Nephron (organoid): ENCODE measurements around the gene PPP1R16B.

Experiments
- H3K27ac Mint-ChIP-seq, 3 experiments: 2 replicates each; pipeline ENCODE4 v1.8.0; 2020; ENCODE audit warnings: mixed read lengths in 3 of 3, mild to moderate bottlenecking in 2 of 3, moderate library complexity in 1 of 3
- H3K27me3 Mint-ChIP-seq: 2 replicates; pipeline ENCODE4 v1.8.0; 2021; ENCODE audit warnings: low read depth, mild to moderate bottlenecking, moderate library complexity, mixed read lengths
- H3K36me3 Mint-ChIP-seq: 2 replicates; pipeline ENCODE4 v1.8.0; 2020; ENCODE audit warnings: low read depth, mixed read lengths
- H3K4me1 Mint-ChIP-seq: 2 replicates; pipeline ENCODE4 v1.8.0; 2020; ENCODE audit warnings: mixed read lengths
- H3K4me3 Mint-ChIP-seq, 3 experiments: 2 replicates each; pipeline ENCODE4 v1.8.0; 2020; ENCODE audit warnings: mild to moderate bottlenecking in 3 of 3, mixed read lengths in 3 of 3, moderate library complexity in 2 of 3
- H3K9me3 Mint-ChIP-seq: 2 replicates; pipeline ENCODE4 v1.8.0; 2020; ENCODE audit warnings: mixed read lengths
- TF ChIP-seq, protein P1 (sequence below), 3 experiments: fragments of 200-600 bp; sonication (generic); IDR thresholded peaks; one replicate each; pipeline ENCODE4 v1.5.0; 2021; ENCODE audit warnings: antibody characterized with exemption in 3 of 3; ENCODE audit not compliant: unreplicated experiment in 3 of 3

PPP1R16B gene

DNA sequence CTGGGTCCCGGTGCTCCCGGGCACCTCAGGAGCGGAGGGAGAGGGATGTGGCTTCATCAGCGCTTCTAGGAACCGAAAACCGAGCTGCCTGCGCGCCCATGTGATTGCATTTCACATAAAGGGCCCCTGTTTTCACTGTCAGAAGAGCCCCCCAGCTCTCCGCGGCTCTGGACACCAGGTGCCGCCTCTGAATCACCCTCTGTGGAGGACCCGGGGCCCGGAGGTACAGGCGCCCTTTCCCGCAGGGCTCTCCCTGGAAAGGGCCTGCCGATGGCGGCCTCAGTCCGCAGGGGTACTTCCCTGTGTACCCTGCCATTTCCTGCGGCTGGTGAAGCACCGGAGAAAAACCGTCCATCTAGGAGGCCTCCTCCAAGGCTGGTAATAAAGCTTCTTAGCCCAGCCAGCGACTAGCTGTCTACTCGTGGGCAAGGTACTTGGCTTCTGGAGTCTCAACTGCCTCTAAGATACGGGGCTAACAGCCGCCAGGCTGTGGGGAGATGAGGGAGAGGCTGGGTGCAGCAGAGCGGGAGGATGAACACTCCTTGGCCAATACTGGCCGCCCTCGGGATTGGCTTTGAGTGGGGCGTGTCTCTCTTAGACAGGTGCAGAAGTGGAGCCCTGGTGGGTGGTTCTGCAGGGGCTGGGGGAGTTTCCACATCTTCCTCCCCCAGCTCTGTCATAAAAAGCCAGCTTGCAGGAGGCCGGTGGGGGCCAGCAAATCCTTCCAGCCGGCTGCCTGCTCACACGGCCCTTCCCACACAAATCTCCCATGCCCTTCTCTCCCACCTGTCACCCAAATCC lies 1.6 kb downstream of the PPP1R16B start:
- Mint-ChIP-seq H3K4me1 (peaks cover 6% of the 10 kb centered on the region), H3K27me3 (peaks cover 77% of the 10 kb centered on the region), H3K9me3 (no peaks in the 10 kb centered on the region), H3K27ac (no peak overlapping the region), H3K36me3 (no peaks in the 10 kb centered on the region), H3K4me3 (peak overlapping the region; percentile 78 to 83 (median 79))
- TF ChIP-seq, protein P1, sequence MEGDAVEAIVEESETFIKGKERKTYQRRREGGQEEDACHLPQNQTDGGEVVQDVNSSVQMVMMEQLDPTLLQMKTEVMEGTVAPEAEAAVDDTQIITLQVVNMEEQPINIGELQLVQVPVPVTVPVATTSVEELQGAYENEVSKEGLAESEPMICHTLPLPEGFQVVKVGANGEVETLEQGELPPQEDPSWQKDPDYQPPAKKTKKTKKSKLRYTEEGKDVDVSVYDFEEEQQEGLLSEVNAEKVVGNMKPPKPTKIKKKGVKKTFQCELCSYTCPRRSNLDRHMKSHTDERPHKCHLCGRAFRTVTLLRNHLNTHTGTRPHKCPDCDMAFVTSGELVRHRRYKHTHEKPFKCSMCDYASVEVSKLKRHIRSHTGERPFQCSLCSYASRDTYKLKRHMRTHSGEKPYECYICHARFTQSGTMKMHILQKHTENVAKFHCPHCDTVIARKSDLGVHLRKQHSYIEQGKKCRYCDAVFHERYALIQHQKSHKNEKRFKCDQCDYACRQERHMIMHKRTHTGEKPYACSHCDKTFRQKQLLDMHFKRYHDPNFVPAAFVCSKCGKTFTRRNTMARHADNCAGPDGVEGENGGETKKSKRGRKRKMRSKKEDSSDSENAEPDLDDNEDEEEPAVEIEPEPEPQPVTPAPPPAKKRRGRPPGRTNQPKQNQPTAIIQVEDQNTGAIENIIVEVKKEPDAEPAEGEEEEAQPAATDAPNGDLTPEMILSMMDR (IDR thresholded peaks at IDR 0.05; ENCODE audit: unreplicated experiment in 3 of 3): no peak

DNA sequence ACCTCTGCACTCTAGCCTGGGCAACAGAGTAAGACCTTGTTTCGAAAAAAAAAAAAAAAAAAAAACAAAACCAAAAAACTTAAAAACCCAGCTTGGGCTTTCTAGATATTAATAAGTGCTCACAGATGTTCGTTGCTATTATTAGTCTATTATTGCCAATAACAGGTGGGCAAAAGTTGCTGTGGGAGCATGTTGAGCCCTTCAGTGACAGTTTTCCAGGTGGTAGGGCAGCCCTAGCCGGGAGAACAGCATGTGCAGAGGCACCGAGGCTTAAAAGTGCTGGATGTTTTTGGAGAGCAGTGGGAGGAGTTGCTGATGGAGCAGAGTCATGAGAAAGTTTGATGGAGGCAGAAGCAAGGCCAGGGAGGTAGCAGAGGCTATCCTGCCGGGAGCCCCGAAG lies 4.4 kb downstream of the PPP1R16B start:
- H3K36me3 Mint-ChIP-seq: no peaks in the 10 kb centered on the region
- no peak overlapping the region for H3K27ac Mint-ChIP-seq
- H3K4me1 Mint-ChIP-seq: peaks cover 6% of the 10 kb centered on the region
- H3K27me3 Mint-ChIP-seq: peaks cover 73% of the 10 kb centered on the region
- TF ChIP-seq, protein P1 (IDR thresholded peaks at IDR 0.05; ENCODE audit: unreplicated experiment in 3 of 3): no peak
- no peak overlapping the region for H3K4me3 Mint-ChIP-seq
- no peaks in the 10 kb centered on the region for H3K9me3 Mint-ChIP-seq

DNA sequence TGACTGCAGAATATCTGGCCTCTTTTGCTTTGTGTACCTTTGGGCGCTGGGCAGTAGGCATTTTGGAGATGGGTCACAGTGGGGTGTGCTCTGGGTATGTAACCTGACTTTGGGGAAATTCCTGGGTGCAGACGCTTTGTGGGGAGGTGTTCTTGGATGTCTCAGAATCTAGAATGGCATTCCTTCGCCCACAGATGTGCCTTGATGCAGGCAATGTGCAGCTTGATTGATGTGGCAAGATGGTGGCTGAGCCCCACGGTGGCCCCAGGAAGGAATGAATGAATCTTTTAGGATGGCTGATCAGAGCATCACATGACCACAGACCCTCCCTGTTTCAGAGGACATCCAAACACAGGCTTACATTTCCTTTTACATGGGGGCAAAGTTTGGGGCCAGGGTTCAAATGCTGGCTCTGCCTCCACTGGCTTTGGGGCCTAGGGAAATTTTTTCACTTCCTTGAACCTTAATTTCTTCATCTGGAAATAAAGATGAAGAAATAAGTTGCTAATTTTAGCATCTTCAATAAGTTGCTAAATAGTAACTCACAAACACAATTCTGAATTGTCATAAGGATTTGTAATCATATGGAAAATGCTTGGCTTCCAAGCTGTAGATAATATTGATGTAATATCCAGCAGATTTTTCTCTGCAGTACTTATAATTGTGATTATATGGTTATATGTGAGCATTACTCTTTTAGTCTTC lies 5.6 kb downstream of the PPP1R16B start:
- peaks cover 67% of the 10 kb centered on the region for H3K27me3 Mint-ChIP-seq
- H3K4me1 Mint-ChIP-seq: peaks cover 6% of the 10 kb centered on the region
- no peak overlapping the region for H3K4me3 Mint-ChIP-seq
- H3K27ac Mint-ChIP-seq: no peak overlapping the region
- H3K36me3 Mint-ChIP-seq: no peaks in the 10 kb centered on the region
- TF ChIP-seq, protein P1 (IDR thresholded peaks at IDR 0.05; ENCODE audit: unreplicated experiment in 3 of 3): no peak
- H3K9me3 Mint-ChIP-seq: peaks cover 5% of the 10 kb centered on the region

DNA sequence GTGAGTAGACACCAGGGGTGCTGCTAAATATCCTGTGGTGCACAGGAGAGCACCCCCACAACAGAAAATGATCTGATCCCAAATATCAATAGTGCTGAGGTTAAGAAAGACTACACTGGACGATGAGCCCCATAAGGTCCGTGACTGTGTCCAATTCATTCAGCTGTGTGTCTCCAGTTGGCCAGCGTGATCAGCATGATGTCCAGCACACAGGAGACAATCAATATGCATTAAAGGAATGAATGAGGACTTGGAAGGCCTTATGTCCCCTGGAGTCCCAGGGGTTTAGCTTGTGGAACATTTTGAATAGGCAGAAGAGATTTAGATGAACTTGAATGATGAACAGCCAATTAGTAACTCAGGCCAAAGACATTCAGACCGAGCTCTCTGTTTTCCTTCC lies 6.3 kb downstream of the PPP1R16B start:
- Mint-ChIP-seq H3K9me3 (peaks cover 5% of the 10 kb centered on the region), H3K4me3 (no peak overlapping the region), H3K27me3 (peaks cover 69% of the 10 kb centered on the region), H3K36me3 (no peaks in the 10 kb centered on the region), H3K4me1 (peaks cover 6% of the 10 kb centered on the region), H3K27ac (no peak overlapping the region)
- TF ChIP-seq, protein P1 (IDR thresholded peaks at IDR 0.05; ENCODE audit: unreplicated experiment in 3 of 3): no peak

DNA sequence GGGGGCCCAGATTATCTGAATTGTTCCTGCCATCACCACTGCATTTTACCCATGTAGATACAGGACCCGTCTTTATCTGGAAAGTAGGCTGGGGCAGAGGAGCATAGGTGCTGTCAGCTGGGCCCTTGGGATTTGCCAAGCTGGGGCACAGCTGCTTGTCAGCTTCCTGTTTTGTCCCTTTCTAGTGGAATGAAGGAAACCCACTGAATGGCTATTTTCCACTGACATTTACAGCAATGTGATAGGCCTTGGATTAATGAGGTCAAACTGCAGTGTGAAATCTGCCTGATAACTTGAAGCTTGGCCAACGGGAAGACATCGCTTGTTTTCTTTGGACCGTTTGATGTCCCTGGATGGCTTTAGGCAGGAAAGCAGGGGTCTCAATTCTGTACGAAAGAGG lies 6.7 kb downstream of the PPP1R16B start:
- Mint-ChIP-seq H3K36me3 (no peaks in the 10 kb centered on the region), H3K9me3 (peaks cover 5% of the 10 kb centered on the region), H3K27me3 (peaks cover 68% of the 10 kb centered on the region), H3K4me3 (no peak overlapping the region), H3K27ac (no peak overlapping the region), H3K4me1 (peaks cover 6% of the 10 kb centered on the region)
- TF ChIP-seq, protein P1 (IDR thresholded peaks at IDR 0.05; ENCODE audit: unreplicated experiment in 3 of 3): no peak
